Endothelial cell of umbilical vein (primary cell): ENCODE data around the gene ANKRD63. TPM values are rescaled to one million over a fixed set of nuclear protein-coding genes. Genes with fewer than 3 reads are reported as not detected.

Experiments used
- BruUV-seq: library from RNA; stranded (reverse); fragments of 400-500 nt; replicated peaks from 2 replicates; lab custom pipeline; 2021; lab: Mats Ljungman, UMichigan
- CTCF ChIA-PET: fragments of 300-600, 350-600 bp; sonication (Branson Sonifier 250); formaldehyde crosslinking; loops from one replicate; lab custom pipeline; 2021; ENCODE audit warnings: antibody characterized with exemption, inconsistent platforms; lab: Charles Lee
- POLR2A ChIA-PET: fragments of 300-600, 350-600 bp; sonication (Branson Sonifier 250); formaldehyde crosslinking; loops from one replicate; lab custom pipeline; 2021; ENCODE audit warnings: antibody characterized with exemption, inconsistent platforms; lab: Charles Lee
- DNase-seq: peaks from one replicate; pipeline ENCODE4 v3.0.0-alpha.2; 2011; ENCODE audit warnings: low read depth, low spot score
- FAIRE-seq: peaks from 2 replicates; lab custom pipeline; 2011; peaks lifted over from hg19 to GRCh38; lab: Jason Lieb, UNC
- H2AFZ ChIP-seq: 2 replicates; pipeline ENCODE4 v1.6.0; 2012; ENCODE audit warnings: low read depth, low read length, control low read depth, inconsistent platforms
- H3K27ac ChIP-seq: 2 replicates; pipeline ENCODE4 v1.5.1; 2011; ENCODE audit warnings: low read depth, mild to moderate bottlenecking, control low read depth, low read length, moderate library complexity; ENCODE audit not compliant: insufficient read depth
- H3K27me3 ChIP-seq, 2 experiments: 2 replicates each; pipeline versions ENCODE4 v1.6.0 to v1.6.1; 2011; ENCODE audit warnings: low read length in 2 of 2, mixed read lengths in 1 of 2; ENCODE audit not compliant: control insufficient read depth in 2 of 2, insufficient read depth in 2 of 2
- H3K36me3 ChIP-seq, 2 experiments: 2 replicates in 1 of 2; 3 replicates in 1 of 2; pipeline ENCODE4 v1.5.1; 2011; ENCODE audit warnings: low read length in 2 of 2, mild to moderate bottlenecking in 1 of 2, moderate library complexity in 1 of 2; ENCODE audit not compliant: control insufficient read depth in 2 of 2, insufficient read depth in 2 of 2; ENCODE audit errors: extremely low read depth in 1 of 2
- H3K4me1 ChIP-seq: 3 replicates; pipeline ENCODE4 v1.5.1; 2011; ENCODE audit warnings: mild to moderate bottlenecking, low read length; ENCODE audit not compliant: control insufficient read depth, insufficient read depth; ENCODE audit errors: extremely low read depth
- H3K4me2 ChIP-seq: 2 replicates; pipeline ENCODE4 v1.6.1; 2011; ENCODE audit warnings: low read length, control low read depth, mixed read lengths; ENCODE audit not compliant: insufficient read depth
- H3K4me3 ChIP-seq, 3 experiments: fragments of 200-600 bp in 1 of 3; sonication (generic), shearing (Covaris generic) in 1 of 3; replicated peaks in 1 of 3; 2 replicates each; pipeline ENCODE4 v1.5.1; 2011 to 2016; ENCODE audit warnings: control low read depth in 3 of 3, low read length in 3 of 3, mild to moderate bottlenecking in 2 of 3, inconsistent platforms in 1 of 3, low read depth in 1 of 3, moderate library complexity in 1 of 3; ENCODE audit not compliant: insufficient read depth in 1 of 3
- H3K79me2 ChIP-seq: 2 replicates; pipeline ENCODE4 v1.6.0; 2012; ENCODE audit warnings: low read length, inconsistent platforms; ENCODE audit not compliant: control insufficient read depth, insufficient read depth
- H3K9ac ChIP-seq: replicated peaks from 2 replicates; pipeline ENCODE3; 2011; ENCODE audit warnings: low read length, control low read depth; ENCODE audit not compliant: insufficient read depth; ENCODE audit errors: extremely low read depth
- H3K9me1 ChIP-seq: replicated peaks from 3 replicates; pipeline ENCODE4 v1.6.0; 2011; ENCODE audit warnings: mild to moderate bottlenecking, low read length; ENCODE audit not compliant: control insufficient read depth, insufficient read depth; ENCODE audit errors: extremely low read depth
- H3K9me3 ChIP-seq: replicated peaks from 2 replicates; pipeline ENCODE4 v1.5.1; 2012; ENCODE audit warnings: low read length, inconsistent platforms; ENCODE audit not compliant: control insufficient read depth, insufficient read depth
- H4K20me1 ChIP-seq: replicated peaks from 2 replicates; pipeline ENCODE3; 2011; ENCODE audit warnings: mild to moderate bottlenecking, low read length; ENCODE audit not compliant: control insufficient read depth, insufficient read depth; ENCODE audit errors: extremely low read depth
- EZH2 ChIP-seq: IDR thresholded peaks from 2 replicates; pipeline ENCODE4 v1.6.1; 2012; ENCODE audit warnings: borderline replicate concordance, low read depth, mild to moderate bottlenecking, moderate library complexity, low read length, inconsistent platforms; ENCODE audit not compliant: severe bottlenecking
- FOS ChIP-seq: IDR thresholded peaks from 2 replicates; pipeline ENCODE4 v1.6.1; 2011; ENCODE audit warnings: mild to moderate bottlenecking, low read length, moderate library complexity, borderline replicate concordance; ENCODE audit not compliant: insufficient read depth
- GATA2 ChIP-seq: IDR thresholded peaks from 2 replicates; pipeline ENCODE4 v1.7.0; 2011; ENCODE audit warnings: low read depth, mild to moderate bottlenecking, moderate library complexity, mixed read lengths, low read length; ENCODE audit not compliant: insufficient read length, insufficient read depth
- JUN ChIP-seq: IDR thresholded peaks from 2 replicates; pipeline ENCODE4 v1.6.1; 2011; ENCODE audit warnings: borderline replicate concordance, low read depth; ENCODE audit not compliant: insufficient read length, insufficient read depth
- MYC ChIP-seq: IDR thresholded peaks from one replicate; pipeline ENCODE4 v1.6.1; 2011; ENCODE audit warnings: mild to moderate bottlenecking, low read depth, low read length
- POLR2A ChIP-seq: IDR thresholded peaks from 2 replicates; pipeline ENCODE4 v1.6.1; 2012; ENCODE audit warnings: low read depth, mild to moderate bottlenecking, control low read depth, low read length
- POLR2AphosphoS5 ChIP-seq: IDR thresholded peaks from 2 replicates; pipeline ENCODE4 v1.6.1; 2012; ENCODE audit warnings: low read depth, mild to moderate bottlenecking, control low read depth, low read length, moderate library complexity; ENCODE audit not compliant: insufficient read depth
- dilution Hi-C: fragments of 300-500 bp; cut with MboI; formaldehyde crosslinking; loops from one replicate; pipeline ENCODE4 v1.15.0; 2019; ENCODE audit warnings: low sequenced_read_pairs; ENCODE audit not compliant: extremely low pct_ligation_motif_present
- intact Hi-C: fragments of 100-400 bp; cut with micrococcal nuclease; formaldehyde crosslinking; loops from one replicate; pipeline ENCODE4 v1.10.0; 2022
- polyA plus RNA-seq, 4 experiments: library from polyadenylated mRNA; depleted of rRNA in 3 of 4; stranded (reverse) in 3 of 4; unstranded in 1 of 4; fragments of >200 nt; gene quantifications; 2 replicates each; pipeline versions ENCODE4 v1.2.1 to v1.2.3, GENCODE V29; 2011 to 2012; ENCODE audit warnings: missing spikeins in 1 of 4
- total RNA-seq: library from RNA; stranded (reverse); gene quantifications from 2 replicates; pipeline ENCODE4 v1.2.3, GENCODE V29; 2021
- TF ChIP-seq, protein P1 (sequence below): IDR thresholded peaks from 2 replicates; pipeline ENCODE4 v1.6.1; 2011; ENCODE audit not compliant: insufficient read depth, insufficient read length
- TF ChIP-seq, protein P2 (sequence below), 2 donors: IDR thresholded peaks; 1 replicate in 1 of 2; 2 replicates in 1 of 2; pipeline ENCODE4 v1.5.1; 2011; ENCODE audit warnings: low read length in 2 of 2, mild to moderate bottlenecking in 2 of 2, moderate library complexity in 2 of 2, control low read depth in 1 of 2, inconsistent platforms in 1 of 2, low read depth in 1 of 2; ENCODE audit not compliant: insufficient read depth in 1 of 2; ENCODE audit errors: extremely low read depth in 1 of 2

Gene ANKRD63
- total and polyA plus RNA-seq, 2 donors (not counting 3 experiments of a cell fraction or from before 2014, with no cell fraction given), result not detected

DNA sequence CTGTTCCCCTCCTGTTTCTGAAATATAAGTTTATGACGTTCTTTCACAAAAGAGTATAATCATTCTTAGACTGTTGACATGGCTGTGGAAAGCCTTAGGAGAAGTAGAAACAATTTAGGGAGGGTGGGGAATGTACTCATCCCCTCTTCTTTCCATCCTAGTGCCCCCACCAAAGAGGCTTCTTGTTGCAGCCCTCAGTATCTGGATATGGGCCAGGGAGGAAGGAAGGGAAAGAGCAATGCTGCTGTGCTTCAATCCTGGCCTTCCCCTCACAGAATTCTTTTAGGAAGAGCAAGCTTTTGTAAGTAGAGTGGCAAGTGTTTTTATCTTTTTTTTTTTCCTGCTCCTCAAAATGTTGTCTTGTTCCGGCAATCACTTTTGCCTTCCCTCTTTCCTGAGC lies 42.3 kb upstream of the ANKRD63 start:
- Histone ChIP-seq H3K4me3 (peak overlapping the region; percentile 57 to 79 (median 67)), H3K4me1 (peaks cover 57% of the 10 kb centered on the region), H3K27me3 (no peaks in the 10 kb centered on the region), H3K79me2 (peaks cover 11% of the 10 kb centered on the region), H3K9me3 (no peaks in the 10 kb centered on the region), H3K27ac (peak overlapping the region; percentile 8), H3K9me1 (no peaks in the 10 kb centered on the region), H4K20me1 (no peaks in the 10 kb centered on the region), H3K36me3 (no peaks in the 10 kb centered on the region), H2AFZ (no peak overlapping the region), H3K4me2 (peak overlapping the region; percentile 90), H3K9ac (peak overlapping the region; percentile 67)
- FAIRE-seq (peak; percentile 85), DNase-seq (peak; percentile 57)
- dilution Hi-C loops (no loop called here), intact Hi-C loops (no loop called here)
- ChIA-PET POLR2A (interaction anchor here (0.7 to 1.2 kb wide), 2 partner anchors 9 to 72 kb away, joined by 3 to 4 read pairs; no protein-coding TSS in a partner anchor), CTCF (interaction anchor here (1.3 to 5.3 kb wide), 7 partner anchors 9 to 96 kb away, joined by 4 to 81 read pairs (median 15); partner anchors contain the start of gene CCDC9B)
- TF ChIP-seq MYC, result no peak
- TF ChIP-seq, protein P1, sequence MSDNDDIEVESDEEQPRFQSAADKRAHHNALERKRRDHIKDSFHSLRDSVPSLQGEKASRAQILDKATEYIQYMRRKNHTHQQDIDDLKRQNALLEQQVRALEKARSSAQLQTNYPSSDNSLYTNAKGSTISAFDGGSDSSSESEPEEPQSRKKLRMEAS, result no peak
- no peak for TF ChIP-seq GATA2
- TF ChIP-seq POLR2AphosphoS5, result no peak
- TF ChIP-seq EZH2, result no peak
- no peak for TF ChIP-seq JUN
- TF ChIP-seq, protein P2, sequence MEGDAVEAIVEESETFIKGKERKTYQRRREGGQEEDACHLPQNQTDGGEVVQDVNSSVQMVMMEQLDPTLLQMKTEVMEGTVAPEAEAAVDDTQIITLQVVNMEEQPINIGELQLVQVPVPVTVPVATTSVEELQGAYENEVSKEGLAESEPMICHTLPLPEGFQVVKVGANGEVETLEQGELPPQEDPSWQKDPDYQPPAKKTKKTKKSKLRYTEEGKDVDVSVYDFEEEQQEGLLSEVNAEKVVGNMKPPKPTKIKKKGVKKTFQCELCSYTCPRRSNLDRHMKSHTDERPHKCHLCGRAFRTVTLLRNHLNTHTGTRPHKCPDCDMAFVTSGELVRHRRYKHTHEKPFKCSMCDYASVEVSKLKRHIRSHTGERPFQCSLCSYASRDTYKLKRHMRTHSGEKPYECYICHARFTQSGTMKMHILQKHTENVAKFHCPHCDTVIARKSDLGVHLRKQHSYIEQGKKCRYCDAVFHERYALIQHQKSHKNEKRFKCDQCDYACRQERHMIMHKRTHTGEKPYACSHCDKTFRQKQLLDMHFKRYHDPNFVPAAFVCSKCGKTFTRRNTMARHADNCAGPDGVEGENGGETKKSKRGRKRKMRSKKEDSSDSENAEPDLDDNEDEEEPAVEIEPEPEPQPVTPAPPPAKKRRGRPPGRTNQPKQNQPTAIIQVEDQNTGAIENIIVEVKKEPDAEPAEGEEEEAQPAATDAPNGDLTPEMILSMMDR (IDR thresholded peaks at IDR 0.05; ENCODE audit: extremely low read depth in 1 of 2, insufficient read depth in 1 of 2, low read depth in 1 of 2, low read length in 2 of 2), result no peak
- no peak for TF ChIP-seq FOS
- no peak for TF ChIP-seq POLR2A
- BruUV-seq, result TSS peak; percentile 48
